ENCODE results near the gene DOCK4.

DOCK4 gene

DNA sequence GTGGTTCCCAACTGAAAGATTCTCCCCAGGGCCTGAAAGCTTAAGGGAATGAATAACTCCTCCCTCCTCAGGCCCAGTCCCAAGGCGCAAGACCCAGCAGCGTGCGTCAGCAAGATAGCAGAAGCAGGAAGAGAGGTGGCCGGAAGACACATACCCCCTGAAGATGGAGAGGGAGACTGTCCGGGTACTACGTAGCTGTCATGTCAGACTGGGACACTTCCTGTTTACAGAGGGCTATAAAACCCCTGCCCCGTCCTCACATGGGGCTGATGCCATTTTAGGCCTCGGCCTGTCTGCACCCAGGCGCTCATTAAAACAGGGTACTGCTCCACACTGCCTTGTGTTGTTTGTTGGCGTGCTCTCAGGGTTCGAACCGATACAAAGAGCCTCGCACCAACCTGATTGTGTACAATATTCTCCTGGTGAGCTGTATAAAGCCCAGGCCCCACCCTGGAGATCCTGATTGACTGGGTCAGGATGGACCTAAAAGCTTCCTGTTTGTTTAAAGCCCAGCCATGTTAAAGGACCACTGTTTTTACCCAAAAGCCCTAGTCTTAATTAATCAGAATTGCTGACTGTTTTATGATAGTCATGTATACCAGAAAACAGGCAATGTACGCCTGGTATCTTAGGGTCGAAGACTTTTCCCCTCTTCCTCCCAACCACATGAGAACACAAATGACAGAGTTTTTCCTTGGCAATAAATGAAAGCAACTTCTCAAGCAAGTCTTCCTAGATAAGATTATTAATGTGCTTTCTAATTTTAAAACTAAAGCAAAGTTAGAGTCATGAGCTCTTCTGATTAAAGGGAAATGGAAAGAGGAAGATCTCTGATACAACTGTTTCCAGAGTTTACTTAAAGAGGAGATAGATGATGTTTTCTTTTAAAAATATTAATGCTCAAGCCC, 251.5 kb downstream of the DOCK4 start:
- no peaks in the 10 kb centered on the region for H3K79me2 ChIP-seq (ENCODE audit: insufficient read depth, low read length)
- no peaks in the 10 kb centered on the region for H3K9me3 ChIP-seq (ENCODE audit: insufficient read depth, low read length)
- no peak overlapping the region for H3K9ac ChIP-seq (ENCODE audit: low read length)
- no peaks in the 10 kb centered on the region for H3K9me2 ChIP-seq (replicated peaks; ENCODE audit: insufficient read depth, low read length)
- H3K4me3 ChIP-seq (ENCODE audit: insufficient read depth, low read length, poor library complexity, severe bottlenecking) = no peak overlapping the region
- TF ChIP-seq EZH2phosphoT487 (conservative IDR thresholded peaks at IDR 0.05; ENCODE audit: low read length) = no peak
- TF ChIP-seq, protein P1, sequence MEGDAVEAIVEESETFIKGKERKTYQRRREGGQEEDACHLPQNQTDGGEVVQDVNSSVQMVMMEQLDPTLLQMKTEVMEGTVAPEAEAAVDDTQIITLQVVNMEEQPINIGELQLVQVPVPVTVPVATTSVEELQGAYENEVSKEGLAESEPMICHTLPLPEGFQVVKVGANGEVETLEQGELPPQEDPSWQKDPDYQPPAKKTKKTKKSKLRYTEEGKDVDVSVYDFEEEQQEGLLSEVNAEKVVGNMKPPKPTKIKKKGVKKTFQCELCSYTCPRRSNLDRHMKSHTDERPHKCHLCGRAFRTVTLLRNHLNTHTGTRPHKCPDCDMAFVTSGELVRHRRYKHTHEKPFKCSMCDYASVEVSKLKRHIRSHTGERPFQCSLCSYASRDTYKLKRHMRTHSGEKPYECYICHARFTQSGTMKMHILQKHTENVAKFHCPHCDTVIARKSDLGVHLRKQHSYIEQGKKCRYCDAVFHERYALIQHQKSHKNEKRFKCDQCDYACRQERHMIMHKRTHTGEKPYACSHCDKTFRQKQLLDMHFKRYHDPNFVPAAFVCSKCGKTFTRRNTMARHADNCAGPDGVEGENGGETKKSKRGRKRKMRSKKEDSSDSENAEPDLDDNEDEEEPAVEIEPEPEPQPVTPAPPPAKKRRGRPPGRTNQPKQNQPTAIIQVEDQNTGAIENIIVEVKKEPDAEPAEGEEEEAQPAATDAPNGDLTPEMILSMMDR (IDR thresholded peaks at IDR 0.05; ENCODE audit: insufficient read depth, low read length, poor library complexity, severe bottlenecking) = no peak
- no peak overlapping the region for H3K4me2 ChIP-seq (ENCODE audit: low read depth, low read length, poor library complexity, severe bottlenecking)
- no peaks in the 10 kb centered on the region for H3F3A ChIP-seq (ENCODE audit: insufficient read depth)
- H4K20me1 ChIP-seq (ENCODE audit: low read depth, low read length) = no peaks in the 10 kb centered on the region
- no peak overlapping the region for H2AFZ ChIP-seq (ENCODE audit: low read depth, low read length, severe bottlenecking)
- no peaks in the 10 kb centered on the region for H3K27me3 ChIP-seq (ENCODE audit: low read length)
- no peak overlapping the region for H3K27ac ChIP-seq (ENCODE audit: low read depth, low read length)
- no peaks in the 10 kb centered on the region for H3K36me3 ChIP-seq (ENCODE audit: low read length)

DNA sequence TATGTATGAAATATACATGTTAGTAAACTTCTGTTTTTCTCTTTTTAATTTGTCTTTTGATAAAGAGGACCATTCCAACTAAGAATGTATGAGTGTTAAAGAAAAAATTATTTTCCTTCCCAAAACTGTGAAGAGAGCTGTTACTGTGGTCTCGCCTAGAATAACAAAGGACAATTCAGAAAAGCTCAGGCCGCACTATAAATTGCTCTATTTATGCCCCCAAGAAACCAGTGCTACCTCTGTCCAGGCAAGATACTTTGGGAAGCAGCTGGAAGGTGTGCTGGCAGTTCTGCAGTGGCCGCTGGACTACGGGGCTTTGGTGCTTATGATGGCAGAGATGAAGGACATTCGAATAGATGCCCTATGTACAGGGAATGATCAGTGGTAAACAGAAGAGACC, 252.1 kb downstream of the DOCK4 start:
- Histone ChIP-seq H4K20me1 (ENCODE audit: low read depth, low read length) (no peaks in the 10 kb centered on the region), H3K9me3 (ENCODE audit: insufficient read depth, low read length) (no peaks in the 10 kb centered on the region), H3K27me3 (ENCODE audit: low read length) (no peaks in the 10 kb centered on the region), H3K4me2 (ENCODE audit: low read depth, low read length, poor library complexity, severe bottlenecking) (no peak overlapping the region), H2AFZ (ENCODE audit: low read depth, low read length, severe bottlenecking) (no peak overlapping the region), H3K36me3 (ENCODE audit: low read length) (no peaks in the 10 kb centered on the region), H3K79me2 (ENCODE audit: insufficient read depth, low read length) (no peaks in the 10 kb centered on the region), H3K9ac (ENCODE audit: low read length) (no peak overlapping the region), H3F3A (ENCODE audit: insufficient read depth) (no peaks in the 10 kb centered on the region), H3K27ac (ENCODE audit: low read depth, low read length) (no peak overlapping the region), H3K4me3 (ENCODE audit: insufficient read depth, low read length, poor library complexity, severe bottlenecking) (no peak overlapping the region), H3K9me2 (replicated peaks; ENCODE audit: insufficient read depth, low read length) (no peaks in the 10 kb centered on the region)
- TF ChIP-seq, protein P1 (IDR thresholded peaks at IDR 0.05; ENCODE audit: insufficient read depth, low read length, poor library complexity, severe bottlenecking) = no peak
- TF ChIP-seq EZH2phosphoT487 (conservative IDR thresholded peaks at IDR 0.05; ENCODE audit: low read length) = no peak

DNA sequence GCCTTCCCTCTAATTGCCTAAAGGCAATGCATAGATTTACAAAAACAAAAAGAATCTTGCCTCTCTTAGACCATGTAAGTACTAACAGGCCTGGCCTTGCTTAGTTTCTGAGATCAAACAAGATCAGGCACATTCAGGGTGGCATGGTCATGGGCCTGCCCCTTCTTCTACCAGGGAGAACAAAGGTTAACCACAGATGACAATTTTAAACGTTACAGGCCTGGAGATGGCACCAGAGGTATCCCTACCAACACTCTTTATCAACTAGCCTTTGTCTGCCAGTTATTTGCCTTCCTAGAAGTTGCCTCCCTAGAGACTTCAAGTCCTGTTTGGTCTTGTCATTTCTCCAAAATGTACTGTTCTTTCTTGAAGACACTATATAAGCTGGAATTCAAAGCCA, 252.6 kb downstream of the DOCK4 start:
- no peaks in the 10 kb centered on the region for H3F3A ChIP-seq (ENCODE audit: insufficient read depth)
- H4K20me1 ChIP-seq (ENCODE audit: low read depth, low read length) = no peaks in the 10 kb centered on the region
- H3K27me3 ChIP-seq (ENCODE audit: low read length) = no peaks in the 10 kb centered on the region
- no peaks in the 10 kb centered on the region for H3K9me2 ChIP-seq (replicated peaks; ENCODE audit: insufficient read depth, low read length)
- no peak overlapping the region for H3K4me2 ChIP-seq (ENCODE audit: low read depth, low read length, poor library complexity, severe bottlenecking)
- no peak overlapping the region for H3K27ac ChIP-seq (ENCODE audit: low read depth, low read length)
- no peak overlapping the region for H3K9ac ChIP-seq (ENCODE audit: low read length)
- TF ChIP-seq EZH2phosphoT487 (conservative IDR thresholded peaks at IDR 0.05; ENCODE audit: low read length) = no peak
- TF ChIP-seq, protein P1 (IDR thresholded peaks at IDR 0.05; ENCODE audit: insufficient read depth, low read length, poor library complexity, severe bottlenecking) = no peak
- no peaks in the 10 kb centered on the region for H3K79me2 ChIP-seq (ENCODE audit: insufficient read depth, low read length)
- no peak overlapping the region for H3K4me3 ChIP-seq (ENCODE audit: insufficient read depth, low read length, poor library complexity, severe bottlenecking)
- H3K9me3 ChIP-seq (ENCODE audit: insufficient read depth, low read length) = no peaks in the 10 kb centered on the region
- H2AFZ ChIP-seq (ENCODE audit: low read depth, low read length, severe bottlenecking) = no peak overlapping the region
- H3K36me3 ChIP-seq (ENCODE audit: low read length) = no peaks in the 10 kb centered on the region
